HepG2 (cell line): Measurements from ENCODE around the gene COL9A3. TPM values are rescaled to one million over a fixed set of nuclear protein-coding genes. Genes with fewer than 3 reads are reported as not detected.

Experiments
- ATF3 ChIP-seq: sonication (generic); formaldehyde crosslinking; IDR thresholded peaks from 2 replicates; pipeline ENCODE4 v1.4.0; 2020; ENCODE audit warnings: missing genetic modification reagents
- FOXA1 ChIP-seq, 2 experiments: fragments of 450-650 bp in 1 of 2; sonication (generic) in 1 of 2; formaldehyde crosslinking in 1 of 2; IDR thresholded peaks; 2 replicates each; pipeline versions ENCODE4 v1.4.0 to v1.6.1; 2016 to 2020; ENCODE audit warnings: missing genetic modification reagents in 1 of 2
- FOXO4 ChIP-seq: sonication (generic); formaldehyde crosslinking; conservative IDR thresholded peaks from 2 replicates; pipeline ENCODE4 v1.8.1; 2023; ENCODE audit warnings: missing genetic modification reagents
- KLF6 ChIP-seq: IDR thresholded peaks from 2 replicates; pipeline ENCODE4 v1.8.0; 2016; ENCODE audit warnings: missing biosample characterization, missing genetic modification reagents
- NBN ChIP-seq: fragments of 450-650 bp; conservative IDR thresholded peaks from 2 replicates; pipeline ENCODE4 v1.6.1; 2017
- SRSF1 ChIP-seq: fragments of 200-400 bp; formaldehyde crosslinking; optimal IDR thresholded peaks from 2 replicates; pipeline ENCODE3; 2017; ENCODE audit warnings: mild to moderate bottlenecking, low read depth, low read length, moderate library complexity
- TAF1 ChIP-seq: sonication (generic); formaldehyde crosslinking; IDR thresholded peaks from 2 replicates; pipeline ENCODE4 v1.4.0; 2020; ENCODE audit warnings: missing genetic modification reagents
- UBTF ChIP-seq: sonication (generic); formaldehyde crosslinking; IDR thresholded peaks from 2 replicates; pipeline ENCODE4 v1.4.0; 2020; ENCODE audit warnings: mild to moderate bottlenecking, missing genetic modification reagents
- ZBTB34 ChIP-seq: sonication (generic); formaldehyde crosslinking; IDR thresholded peaks from 2 replicates; pipeline ENCODE4 v1.8.0; 2022; ENCODE audit warnings: mild to moderate bottlenecking, missing genetic modification reagents
- ZGPAT ChIP-seq: IDR thresholded peaks from 2 replicates; pipeline ENCODE4 v1.6.1; 2016; ENCODE audit warnings: mild to moderate bottlenecking
- ZNF333 ChIP-seq: sonication (generic); formaldehyde crosslinking; IDR thresholded peaks from 2 replicates; pipeline ENCODE4 v1.4.0; 2020; ENCODE audit warnings: mild to moderate bottlenecking, missing genetic modification reagents, borderline replicate concordance
- ZNF446 ChIP-seq: sonication (generic); formaldehyde crosslinking; IDR thresholded peaks from 2 replicates; pipeline ENCODE4 v1.5.0; 2020; ENCODE audit warnings: mild to moderate bottlenecking, missing genetic modification reagents
- ZNF513 ChIP-seq: sonication (generic); formaldehyde crosslinking; conservative IDR thresholded peaks from 2 replicates; pipeline ENCODE4 v1.5.0; 2020; ENCODE audit warnings: missing genetic modification reagents
- ZNF713 ChIP-seq: sonication (generic); formaldehyde crosslinking; IDR thresholded peaks from 2 replicates; pipeline ENCODE4 v1.4.0; 2020; ENCODE audit warnings: mild to moderate bottlenecking, missing genetic modification reagents
- polyA plus RNA-seq, 8 experiments: library from polyadenylated mRNA; depleted of rRNA in 3 of 8; stranded (reverse) in 7 of 8; unstranded in 1 of 8; fragments of >200 nt; fragmentation: Illumina TruSeq in 4 of 8; extraction: Trizol in 4 of 8; gene quantifications; 2 replicates each; pipeline versions ENCODE4 v1.2.1 to v1.2.3, GENCODE V29; 2011 to 2016; ENCODE audit warnings: low read depth in 4 of 8, missing spikeins in 1 of 8, mixed read lengths in 1 of 8; ENCODE audit not compliant: insufficient read depth in 1 of 8
- total RNA-seq, 5 experiments: library from RNA; depleted of rRNA; stranded (reverse); fragments of >200 nt; fragmentation: Illumina TruSeq; extraction: Trizol; gene quantifications; 2 replicates each; pipeline ENCODE4 v1.2.3, GENCODE V29; 2016; ENCODE audit warnings: low read depth in 1 of 5

Gene COL9A3
- total and polyA plus RNA-seq, 2 of the 13 experiments (the other 11 are each of a cell fraction or from before 2014, with no cell fraction given), result 155 to 204 TPM

GRCh38 chr20:62791301-62792181 is 25.3 kb upstream of the COL9A3 start (continued):
- TF ChIP-seq UBTF (CRISPR knock-in tag) (peak; percentile 79), ATF3 (CRISPR knock-in tag) (no peak), ZNF713 (CRISPR knock-in tag) (no peak), KLF6 (CRISPR knock-in tag) (peak; percentile 76; the same call in 1 of the 2 replicates), ZNF513 (CRISPR knock-in tag) (0 out of 2 replicates have a peak, but pooled peaks have one; percentile 56), NBN (no peak), TAF1 (CRISPR knock-in tag) (no peak), FOXA1 (IDR thresholded peaks at IDR 0.05) (no peak), FOXA1 (CRISPR knock-in tag; IDR thresholded peaks at IDR 0.05) (no peak), ZNF446 (no peak), FOXO4 (CRISPR knock-in tag) (no peak), ZBTB34 (CRISPR knock-in tag) (no peak), ZNF333 (CRISPR knock-in tag) (0 out of 2 replicates have a peak, but pooled peaks have one; percentile 35), SRSF1 (no peak), ZGPAT (CRISPR knock-in tag) (0 out of 2 replicates have a peak, but pooled peaks have one; percentile 59)
